CD4-positive, CD25-positive, alpha-beta regulatory T cell (primary cell): ENCODE results near the gene HES4. TPM values are rescaled to one million over a fixed set of nuclear protein-coding genes. Genes with fewer than 3 reads are reported as not detected.
A peak's percentile ranks its signal among the peaks of the same experiment; 100 is the strongest.
"Not testable (repeated sequence)": the region's sequence is repeated elsewhere in the genome, so short reads cannot be mapped to it uniquely, and the experiment has no call there.

ENCODE experiments used
- ATAC-seq, 2 donors: fragments of 150-1000 bp; cut with Tn5 transposase; one replicate each; pipeline ENCODE4 v1.10.0; 2021; ENCODE audit warnings: low read depth in 2 of 2, moderate number of reproducible peaks in 2 of 2, moderate library complexity in 1 of 2
- DNase-seq, 3 donors: peaks; one replicate each; pipeline versions ENCODE4 v3.0.0 to v3.0.0-alpha.2; 2012 to 2022; ENCODE audit warnings: mixed read lengths in 1 of 3
- H3K27ac ChIP-seq: one replicate; pipeline ENCODE4 v1.7.0; 2013; ENCODE audit warnings: mild to moderate bottlenecking, low read length; ENCODE audit not compliant: insufficient read depth, poor library complexity, severe bottlenecking
- H3K27me3 ChIP-seq: one replicate; pipeline ENCODE4 v1.7.0; 2013; ENCODE audit warnings: low read length; ENCODE audit not compliant: control insufficient read depth, insufficient read depth
- H3K36me3 ChIP-seq: one replicate; pipeline ENCODE4 v1.7.0; 2013; ENCODE audit warnings: mild to moderate bottlenecking, low read length, moderate library complexity; ENCODE audit not compliant: control insufficient read depth, insufficient read depth
- H3K4me1 ChIP-seq: 2 replicates; pipeline ENCODE4 v1.7.0; 2013; ENCODE audit warnings: mild to moderate bottlenecking, low read length; ENCODE audit not compliant: insufficient read depth, control insufficient read depth, poor library complexity, severe bottlenecking
- H3K4me3 ChIP-seq: one replicate; pipeline ENCODE4 v1.7.0; 2013; ENCODE audit warnings: low read depth, mild to moderate bottlenecking, low read length, moderate library complexity
- H3K9me3 ChIP-seq, 2 experiments: 1 replicate in 1 of 2; 2 replicates in 1 of 2; pipeline ENCODE4 v1.7.0; 2013; ENCODE audit warnings: low read length in 2 of 2, mild to moderate bottlenecking in 1 of 2, moderate library complexity in 1 of 2; ENCODE audit not compliant: control insufficient read depth in 2 of 2
- H3K27ac Mint-ChIP-seq, 3 donors: one replicate each; pipeline ENCODE4 v1.8.0; 2020 to 2022; ENCODE audit warnings: mild to moderate bottlenecking in 3 of 3, mixed read lengths in 3 of 3, moderate library complexity in 2 of 3
- H3K27me3 Mint-ChIP-seq: one replicate; pipeline ENCODE4 v1.8.0; 2022; ENCODE audit warnings: mild to moderate bottlenecking, mixed read lengths
- H3K36me3 Mint-ChIP-seq: one replicate; pipeline ENCODE4 v1.8.0; 2020; ENCODE audit warnings: mixed read lengths
- H3K4me1 Mint-ChIP-seq, 4 donors: one replicate each; pipeline ENCODE4 v1.8.0; 2020 to 2022; ENCODE audit warnings: mixed read lengths in 4 of 4, mild to moderate bottlenecking in 1 of 4
- H3K4me3 Mint-ChIP-seq, 4 donors: one replicate each; pipeline ENCODE4 v1.8.0; 2020 to 2022; ENCODE audit warnings: mild to moderate bottlenecking in 4 of 4, mixed read lengths in 4 of 4, moderate library complexity in 3 of 4
- H3K9me3 Mint-ChIP-seq, 7 donors: one replicate each; pipeline ENCODE4 v1.8.0; 2020 to 2022; ENCODE audit warnings: mixed read lengths in 7 of 7, mild to moderate bottlenecking in 3 of 7, moderate library complexity in 2 of 7
- polyA plus RNA-seq, 4 donors: library from polyadenylated mRNA; unstranded; fragments of 300-500 nt; fragmentation: Illumina TruSeq; gene quantifications; one replicate each; pipeline ENCODE4 v1.2.3, GENCODE V29; 2021
- total RNA-seq: library from RNA; stranded (reverse); gene quantifications from one replicate; pipeline ENCODE4 v1.2.3, GENCODE V29; 2022

Gene HES4
- total and polyA plus RNA-seq, 5 donors from 2014 or later = 0.21 to 25.9 (median 1.2) TPM; not detected in 1

DNA sequence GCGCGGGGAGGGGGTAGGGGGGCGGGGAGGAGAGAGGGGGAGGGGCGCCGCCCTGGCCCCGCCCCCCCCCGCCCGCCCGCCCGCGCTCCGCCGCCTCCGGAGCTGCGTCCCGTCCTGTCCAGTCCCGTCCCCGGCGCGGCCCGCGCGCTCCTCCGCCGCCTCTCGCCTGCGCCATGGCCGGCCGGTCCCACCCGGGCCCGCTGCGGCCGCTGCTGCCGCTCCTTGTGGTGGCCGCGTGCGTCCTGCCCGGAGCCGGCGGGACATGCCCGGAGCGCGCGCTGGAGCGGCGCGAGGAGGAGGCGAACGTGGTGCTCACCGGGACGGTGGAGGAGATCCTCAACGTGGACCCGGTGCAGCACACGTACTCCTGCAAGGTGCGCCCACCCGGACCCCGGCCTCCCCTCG, 20.1 kb upstream of the HES4 start, which contains the start of gene AGRN:
Gene AGRN, plus strand, starts transcription at position 121 of the 405 bp plus-strand sequence. Its CDS starts 53 bp downstream, at position 174.
- Histone ChIP-seq H3K4me1 (peaks cover 23% of the 10 kb centered on the region), H3K9me3 (peaks cover 0 to 2% of the 10 kb centered on the region in 2 experiments), H3K27me3 (no peaks in the 10 kb centered on the region), H3K4me3 (no peak within 1 kb of the TSS), H3K27ac (no peak within 1 kb of the TSS), H3K36me3 (no peaks in the 10 kb centered on the region)
- H3K4me1 Mint-ChIP-seq = peaks cover 0 to 18% (median 5%) of the 10 kb centered on the region in 4 donors
- peak within 1 kb of the TSS in 1 of 3 donors; percentile 14 for H3K27ac Mint-ChIP-seq
- H3K9me3 Mint-ChIP-seq = no peaks in the 10 kb centered on the region
- DNase-seq (peak in 1 of 3 donors; percentile 39), ATAC-seq (peak in 1 of 2 donors; percentile 3)
- peaks cover 11% of the 10 kb centered on the region for H3K27me3 Mint-ChIP-seq
- H3K4me3 Mint-ChIP-seq = peak within 1 kb of the TSS; percentile 44 to 80 (median 76)
- no peaks in the 10 kb centered on the region for H3K36me3 Mint-ChIP-seq

DNA sequence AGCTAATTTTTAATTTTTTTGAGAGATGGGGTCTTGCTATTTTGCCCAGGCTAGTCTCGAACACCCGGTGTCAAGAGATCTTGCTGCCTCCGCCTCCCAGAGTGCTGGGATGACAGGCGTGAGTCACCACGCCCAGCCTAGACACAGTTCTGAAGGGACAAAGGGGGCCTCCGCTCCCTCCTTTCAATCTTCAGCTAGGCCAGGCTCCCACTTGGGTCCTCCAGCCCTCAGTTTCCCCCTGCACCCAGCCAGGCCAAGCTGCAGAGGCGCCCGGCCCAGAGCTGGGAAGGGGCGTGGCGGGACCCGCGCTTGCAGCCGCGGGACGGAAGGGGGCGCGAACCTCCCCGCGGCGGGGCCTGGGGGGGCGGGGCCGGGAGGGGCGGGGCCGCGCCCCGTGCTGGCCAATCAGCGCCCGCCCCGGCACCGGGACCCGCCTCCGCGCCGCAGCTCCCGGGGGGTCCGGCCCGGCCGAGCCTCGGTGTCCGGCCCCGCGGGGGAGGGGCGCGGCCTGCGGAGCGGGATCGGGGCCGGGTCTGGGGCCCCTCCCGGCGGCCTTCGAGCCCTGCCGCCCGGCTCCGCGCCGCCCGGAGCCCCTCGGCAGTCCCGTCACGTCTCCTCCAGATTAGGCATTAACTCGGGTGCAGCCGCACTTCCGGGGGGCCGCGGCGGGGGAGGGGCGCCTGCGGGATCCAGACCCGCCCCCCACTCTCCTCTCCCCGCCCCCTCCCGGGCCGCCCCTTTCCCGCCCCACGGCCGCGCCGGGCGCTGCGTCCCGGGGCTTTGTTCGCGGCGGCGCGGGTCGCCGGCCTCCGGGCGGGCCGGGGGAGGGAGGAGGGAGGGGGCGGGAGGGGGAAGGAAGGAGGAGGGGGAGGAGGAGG, 19.5 kb upstream of the HES4 start:
- Mint-ChIP-seq H3K4me1 (peaks cover 0 to 23% (median 7%) of the 10 kb centered on the region in 4 donors), H3K9me3 (no peaks in the 10 kb centered on the region), H3K36me3 (no peaks in the 10 kb centered on the region), H3K4me3 (peak overlapping the region; percentile 44 to 80 (median 76)), H3K27me3 (peaks cover 11% of the 10 kb centered on the region), H3K27ac (peak overlapping the region in 1 of 3 donors; percentile 14)
- peaks cover 30% of the 10 kb centered on the region for H3K4me1 ChIP-seq
- ATAC-seq = peak; percentile 80 to 81
- no peaks in the 10 kb centered on the region for H3K27me3 ChIP-seq
- H3K9me3 ChIP-seq = peaks cover 0 to 2% of the 10 kb centered on the region in 2 experiments
- H3K4me3 ChIP-seq = no peak overlapping the region
- DNase-seq = peak; percentile 68 to 78 (median 78)
- H3K36me3 ChIP-seq = no peaks in the 10 kb centered on the region
- no peak overlapping the region for H3K27ac ChIP-seq

DNA sequence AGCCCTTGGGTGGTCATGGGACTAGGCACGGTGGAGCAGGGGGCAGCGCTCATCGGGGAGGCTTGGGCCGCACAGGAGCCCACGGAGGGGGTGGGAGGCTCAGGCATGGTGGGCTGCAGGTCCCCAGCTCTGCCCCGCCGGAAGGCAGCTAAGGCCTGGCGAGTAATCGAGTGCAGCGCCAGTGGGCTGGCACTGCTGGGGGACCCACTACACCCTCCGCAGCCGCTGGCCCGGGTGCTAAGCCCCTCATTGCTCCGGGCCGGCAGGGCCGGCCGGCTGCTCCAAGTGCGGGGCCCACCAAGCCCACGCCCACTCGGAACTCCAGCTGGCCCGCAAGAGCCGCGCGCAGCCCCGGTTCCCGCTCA, 18.4 kb upstream of the HES4 start:
- DNase-seq, H3K36me3 ChIP-seq, H3K27ac ChIP-seq, H3K27ac Mint-ChIP-seq, ATAC-seq, H3K4me3 ChIP-seq, H3K9me3 Mint-ChIP-seq, H3K9me3 ChIP-seq, H3K36me3 Mint-ChIP-seq, H3K27me3 ChIP-seq: not testable (repeated sequence)
- Mint-ChIP-seq H3K4me1 (peaks cover 0 to 34% (median 11%) of the 10 kb centered on the region in 4 donors), H3K4me3 (peak overlapping the region in 2 of 4 donors; percentile 31 to 56), H3K27me3 (peaks cover 14% of the 10 kb centered on the region)
- peaks cover 39% of the 10 kb centered on the region for H3K4me1 ChIP-seq

DNA sequence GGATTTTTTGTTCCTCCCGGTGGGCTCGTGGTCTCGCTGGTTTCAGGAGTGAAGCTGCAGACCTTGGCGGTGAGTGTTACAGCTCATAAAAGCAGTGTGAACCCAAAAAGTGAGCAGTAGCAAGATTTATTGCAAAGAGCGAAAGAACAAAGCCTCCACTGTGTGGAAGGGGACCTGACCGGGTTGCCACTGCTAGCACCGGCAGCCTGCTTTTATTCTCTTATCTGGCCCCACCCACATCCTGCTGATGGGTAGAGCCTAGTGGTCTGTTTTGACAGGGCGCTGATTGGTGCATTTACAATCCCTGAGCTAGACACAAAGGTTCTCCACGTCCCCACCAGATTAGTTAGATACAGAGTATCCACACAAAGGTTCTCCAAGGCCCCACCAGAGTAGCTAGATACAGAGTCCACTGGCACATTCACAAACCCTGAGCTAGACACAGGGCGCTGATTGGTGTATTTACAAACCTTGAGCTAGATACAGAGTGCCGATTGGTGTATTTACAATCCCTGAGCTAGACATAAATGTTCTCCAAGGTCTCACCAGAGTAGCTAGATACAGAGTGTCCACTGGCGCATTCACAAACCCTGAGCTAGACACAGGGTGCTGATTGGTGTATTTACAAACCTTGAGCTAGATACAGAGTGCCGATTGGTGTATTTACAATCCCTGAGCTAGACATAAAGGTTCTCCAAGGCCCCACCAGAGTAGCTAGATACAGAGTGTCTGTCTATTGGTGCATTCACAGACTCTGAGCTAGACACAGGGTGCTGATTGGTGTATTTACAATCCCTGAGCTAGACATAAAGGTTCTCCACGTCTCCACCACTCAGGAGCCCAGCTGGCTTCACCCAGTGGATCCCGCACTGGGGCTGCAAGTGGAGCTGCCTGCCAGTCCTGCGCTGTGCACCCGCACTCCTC, 17.8 kb upstream of the HES4 start:
- Mint-ChIP-seq H3K4me3 (peak overlapping the region; percentile 54 to 83 (median 58)), H3K27me3 (peaks cover 15% of the 10 kb centered on the region), H3K4me1 (peaks cover 0 to 34% (median 13%) of the 10 kb centered on the region in 4 donors)
- not testable (repeated sequence) for H3K36me3 Mint-ChIP-seq, DNase-seq, H3K36me3 ChIP-seq, H3K9me3 Mint-ChIP-seq, H3K27ac ChIP-seq, H3K27me3 ChIP-seq, H3K9me3 ChIP-seq, H3K4me3 ChIP-seq, ATAC-seq, H3K27ac Mint-ChIP-seq
- peaks cover 43% of the 10 kb centered on the region for H3K4me1 ChIP-seq

DNA sequence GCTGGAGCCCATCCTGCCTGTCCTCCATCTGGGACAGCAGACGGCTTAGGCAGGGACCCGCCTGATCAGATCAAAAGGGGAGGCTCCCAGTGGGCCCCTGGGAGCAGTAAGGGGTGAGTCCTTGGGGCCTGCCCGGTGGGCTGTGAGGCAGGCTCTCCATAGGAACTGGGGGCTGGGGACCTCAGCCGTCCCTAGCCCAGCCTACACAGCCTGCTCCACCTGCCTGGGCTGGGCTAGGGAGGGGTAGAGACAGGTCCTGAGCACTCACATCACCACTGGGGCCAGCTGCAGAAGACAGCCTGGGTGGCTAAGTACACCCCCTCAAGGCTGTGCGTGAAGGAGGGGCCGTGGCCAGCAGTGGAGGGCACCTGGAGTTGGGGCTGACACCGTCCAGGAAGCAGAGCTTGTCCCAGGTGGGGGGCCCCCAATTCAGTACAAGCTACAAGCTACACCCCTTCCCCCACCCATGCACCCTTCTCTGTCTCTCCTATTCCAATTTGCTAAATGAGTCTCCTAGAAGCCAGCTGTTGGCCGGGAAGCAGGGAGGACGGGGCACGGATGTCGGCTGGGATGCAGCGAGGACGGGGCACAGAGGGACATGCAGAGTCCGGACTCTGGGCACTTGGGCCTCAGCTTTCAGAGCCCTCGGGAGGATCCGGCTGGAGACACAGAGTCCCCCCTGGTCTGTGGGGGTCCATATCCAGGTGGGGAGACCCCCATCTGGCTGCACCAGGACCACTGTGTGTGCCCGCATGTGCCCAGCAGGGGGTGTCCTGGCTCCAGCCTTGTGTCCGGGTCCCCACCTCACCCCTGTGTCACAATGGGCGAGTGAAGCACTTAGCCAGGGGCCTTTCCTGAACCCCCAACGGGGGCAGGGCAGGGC, 15.1 kb upstream of the HES4 start:
- DNase-seq (no peak), ATAC-seq (no peak)
- Mint-ChIP-seq H3K4me1 (peaks cover 0 to 31% (median 13%) of the 10 kb centered on the region in 4 donors), H3K9me3 (no peaks in the 10 kb centered on the region), H3K27ac (peak overlapping the region; percentile 82 to 99 (median 98)), H3K4me3 (peak overlapping the region; percentile 92 to 96 (median 93)), H3K27me3 (peaks cover 11% of the 10 kb centered on the region), H3K36me3 (no peaks in the 10 kb centered on the region)
- no peaks in the 10 kb centered on the region for H3K27me3 ChIP-seq
- peak overlapping the region; percentile 98 for H3K4me3 ChIP-seq
- peaks cover 31% of the 10 kb centered on the region for H3K4me1 ChIP-seq
- no peaks in the 10 kb centered on the region for H3K36me3 ChIP-seq
- peaks cover 0 to 2% of the 10 kb centered on the region in 2 experiments for H3K9me3 ChIP-seq
- H3K27ac ChIP-seq = peak overlapping the region; percentile 90

DNA sequence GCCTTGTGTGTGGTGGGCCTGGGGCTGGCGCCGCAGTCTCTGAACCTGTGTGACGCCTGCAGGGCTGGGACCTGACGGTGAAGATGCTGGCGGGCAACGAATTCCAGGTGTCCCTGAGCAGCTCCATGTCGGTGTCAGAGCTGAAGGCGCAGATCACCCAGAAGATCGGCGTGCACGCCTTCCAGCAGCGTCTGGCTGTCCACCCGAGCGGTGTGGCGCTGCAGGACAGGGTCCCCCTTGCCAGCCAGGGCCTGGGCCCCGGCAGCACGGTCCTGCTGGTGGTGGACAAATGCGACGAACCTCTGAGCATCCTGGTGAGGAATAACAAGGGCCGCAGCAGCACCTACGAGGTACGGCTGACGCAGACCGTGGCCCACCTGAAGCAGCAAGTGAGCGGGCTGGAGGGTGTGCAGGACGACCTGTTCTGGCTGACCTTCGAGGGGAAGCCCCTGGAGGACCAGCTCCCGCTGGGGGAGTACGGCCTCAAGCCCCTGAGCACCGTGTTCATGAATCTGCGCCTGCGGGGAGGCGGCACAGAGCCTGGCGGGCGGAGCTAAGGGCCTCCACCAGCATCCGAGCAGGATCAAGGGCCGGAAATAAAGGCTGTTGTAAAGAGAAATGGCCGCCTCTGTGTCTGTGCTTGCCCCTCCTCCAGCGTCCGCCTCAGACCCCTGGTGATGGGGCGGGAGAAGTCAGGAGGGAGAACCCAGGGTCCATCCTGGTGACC, 14.2 kb upstream of the HES4 start:
- peak; percentile 22 to 32 for ATAC-seq
- H3K27me3 ChIP-seq = no peaks in the 10 kb centered on the region
- Mint-ChIP-seq H3K4me1 (peaks cover 0 to 30% (median 13%) of the 10 kb centered on the region in 4 donors), H3K27me3 (peaks cover 13% of the 10 kb centered on the region), H3K9me3 (no peaks in the 10 kb centered on the region), H3K36me3 (no peaks in the 10 kb centered on the region), H3K4me3 (peak overlapping the region; percentile 92 to 96 (median 93)), H3K27ac (peak overlapping the region; percentile 98 to 99 (median 98))
- peak overlapping the region; percentile 98 for H3K4me3 ChIP-seq
- H3K36me3 ChIP-seq = no peaks in the 10 kb centered on the region
- H3K4me1 ChIP-seq = peaks cover 29% of the 10 kb centered on the region
- peak overlapping the region; percentile 90 for H3K27ac ChIP-seq
- DNase-seq = peak in 1 of 3 donors; percentile 68
- H3K9me3 ChIP-seq = peaks cover 0 to 2% of the 10 kb centered on the region in 2 experiments
